GM12892 (cell line): ENCODE data around the gene GRK3.

ENCODE experiments used
- POLR2A ChIP-seq: IDR thresholded peaks from 2 replicates; pipeline ENCODE4 v1.6.1; 2011; ENCODE audit warnings: low read depth, low read length, control low read depth
- POLR2AphosphoS5 ChIP-seq: IDR thresholded peaks from 2 replicates; pipeline ENCODE4 v1.6.1; 2011; ENCODE audit warnings: low read depth, low read length, control low read depth

DNA sequence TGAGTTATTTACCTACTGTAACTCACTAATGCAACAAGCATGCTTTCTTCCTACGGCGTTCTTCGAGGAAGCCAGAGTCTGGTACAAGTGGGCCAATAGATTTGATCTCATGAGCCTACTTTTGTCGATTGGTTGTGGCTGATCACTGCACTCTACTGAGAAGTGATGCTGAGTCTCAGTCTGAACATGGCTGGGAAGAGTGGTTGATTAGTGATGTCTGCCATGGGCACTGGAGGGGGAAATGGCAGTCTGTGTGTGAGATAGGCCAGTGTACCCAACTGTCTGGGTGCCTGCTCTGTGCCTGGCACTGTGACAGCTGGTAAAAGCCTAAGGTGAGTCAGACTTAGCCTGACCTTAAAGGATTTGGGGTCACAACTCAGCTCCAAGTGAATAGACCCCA is 205.9 kb downstream of the GRK3 start:
- TF ChIP-seq POLR2A (no peak), POLR2AphosphoS5 (no peak)
